Mucosa of descending colon (tissue), 3 donors: ENCODE data around the gene GLRX. TPM values are rescaled to one million over a fixed set of nuclear protein-coding genes. Genes with fewer than 3 reads are reported as not detected.
"Not testable (repeated sequence)": the region's sequence is repeated elsewhere in the genome, so short reads cannot be mapped to it uniquely, and the experiment has no call there.

ENCODE experiments used
- ATAC-seq: fragments of 200-7000 bp; cut with Tn5 transposase; one replicate; pipeline ENCODE4 v1.9.1; 2020; ENCODE audit warnings: mild to moderate bottlenecking, moderate library complexity
- DNase-seq, 3 donors: peaks; one replicate each; pipeline ENCODE4 v3.0.0-alpha.2; 2020
- H3K36me3 ChIP-seq: fragments of 200-600 bp; one replicate; pipeline ENCODE4 v1.8.0; 2021; ENCODE audit warnings: low read depth, mild to moderate bottlenecking
- H3K4me1 ChIP-seq: fragments of 200-600 bp; one replicate; pipeline ENCODE4 v1.8.0; 2021; ENCODE audit warnings: low read depth, mild to moderate bottlenecking
- H3K4me3 ChIP-seq: fragments of 200-600 bp; one replicate; pipeline ENCODE4 v1.8.0; 2021; ENCODE audit warnings: mild to moderate bottlenecking
- H3K9me3 ChIP-seq: fragments of 200-600 bp; one replicate; pipeline ENCODE4 v1.8.0; 2021; ENCODE audit warnings: mild to moderate bottlenecking
- CTCF ChIP-seq: fragments of 200-600 bp; IDR thresholded peaks from one replicate; pipeline ENCODE4 v1.8.0; 2022; ENCODE audit warnings: antibody characterized with exemption, mild to moderate bottlenecking
- intact Hi-C, 2 donors: fragments of 100-400 bp; cut with DNase I in 1 of 2; cut with micrococcal nuclease in 1 of 2; formaldehyde crosslinking; loops; one replicate each; pipeline versions ENCODE4 v1.11.0 to v1.11.1; 2022; cut with DNase I, micrococcal nuclease
- total RNA-seq, 3 donors: library from RNA; stranded (reverse); fragmentation: NEBNext Ultra II Directional in 2 of 3; extraction: Animal tissue kit (Norgen Biotek cat#: 25700) in 2 of 3; gene quantifications; one replicate each; pipeline versions ENCODE4 v1.2.1 to v1.2.4, GENCODE V29; 2021 to 2023
- donor health status: DM: no; HTN: no; CAD: no; lungs with moderate emphysema.
- donor health status: DM: no; HTN: no; CAD: no.
- donor health status: DM: no; HTN: yes; CAD: no.

GLRX gene
- total RNA-seq, 3 donors from 2014 or later: 40.6 to 90.5 (median 65.5) TPM

DNA sequence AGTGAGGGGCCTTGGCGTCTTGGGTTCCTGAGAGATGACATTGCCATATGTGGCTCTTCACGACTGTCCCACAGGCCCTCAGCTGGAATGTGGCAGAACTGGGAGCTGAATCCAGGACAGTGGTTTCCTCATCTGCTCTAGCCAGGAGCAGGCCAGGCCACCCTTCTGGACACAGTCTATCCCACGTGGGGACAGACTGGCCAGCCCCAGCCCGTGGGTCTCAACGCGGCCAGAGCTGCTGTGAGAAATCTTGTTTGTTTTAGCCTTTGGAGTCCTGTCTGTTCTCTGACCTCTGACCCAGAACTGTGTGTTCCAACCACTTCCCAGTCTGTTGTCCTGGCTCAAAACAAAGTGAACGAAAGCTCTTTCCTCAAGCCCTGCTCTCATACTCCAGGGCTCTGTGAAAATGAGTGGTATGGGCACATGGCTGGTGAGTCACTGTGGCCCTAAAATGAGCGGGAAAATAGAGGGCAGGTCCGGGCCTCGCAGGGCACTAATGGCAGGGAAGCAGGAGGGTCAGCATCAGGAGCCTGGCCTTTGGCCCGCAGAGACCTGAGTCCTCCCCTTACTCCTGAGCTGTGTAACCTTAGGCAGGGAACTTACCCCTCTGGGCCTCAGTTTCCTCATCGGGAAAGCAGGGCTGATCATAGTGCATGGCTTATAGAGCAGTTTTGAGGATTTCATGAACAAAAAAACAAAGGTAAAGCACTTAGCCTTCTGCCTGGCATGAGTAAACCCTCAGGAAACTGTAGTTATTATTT lies 34.8 kb upstream of the GLRX start:
- H3K36me3 ChIP-seq: no peaks in the 10 kb centered on the region
- H3K4me3 ChIP-seq: no peak overlapping the region
- ATAC-seq: peak; percentile 49
- DNase-seq: peak in 1 of 3 donors; percentile 70
- no peaks in the 10 kb centered on the region for H3K4me1 ChIP-seq
- intact Hi-C loops: loop anchor here in 1 of 2 donors (5.0 kb wide), 1 partner anchor 480 kb away; no protein-coding TSS in a partner anchor
- no peak for TF ChIP-seq CTCF
- H3K9me3 ChIP-seq: no peaks in the 10 kb centered on the region

DNA sequence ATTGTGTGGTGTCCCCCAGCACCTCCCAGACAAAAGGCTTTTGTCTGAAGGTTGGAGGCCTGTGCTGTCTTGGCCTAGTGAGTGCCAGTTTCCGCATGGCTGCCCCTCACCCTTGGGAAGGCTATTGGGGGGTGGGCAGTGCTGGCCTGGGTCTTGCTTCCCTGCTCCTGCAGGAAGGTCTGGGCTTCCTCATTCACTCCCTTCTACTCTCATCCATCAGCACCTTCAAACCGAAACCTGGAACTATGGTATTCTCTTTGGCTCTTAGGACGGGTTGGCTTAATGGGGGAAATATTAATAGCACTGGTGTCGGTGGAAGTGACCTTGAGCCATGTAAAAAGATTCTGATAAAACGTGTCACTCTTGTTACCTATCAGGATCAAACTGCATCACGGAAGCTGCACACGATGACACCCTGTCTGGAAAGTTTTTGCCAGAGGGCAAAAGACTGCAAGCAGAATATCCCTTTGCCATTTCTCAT lies 34.0 kb upstream of the GLRX start:
- no peaks in the 10 kb centered on the region for H3K4me1 ChIP-seq
- no peak for TF ChIP-seq CTCF
- H3K4me3 ChIP-seq: no peak overlapping the region
- no peak for ATAC-seq
- no peak for DNase-seq
- H3K9me3 ChIP-seq: no peaks in the 10 kb centered on the region
- H3K36me3 ChIP-seq: no peaks in the 10 kb centered on the region
- intact Hi-C loops: loop anchor here in 1 of 2 donors (5.0 kb wide), 1 partner anchor 481 kb away; no protein-coding TSS in a partner anchor

- TF ChIP-seq CTCF: no peak
- H3K9me3 ChIP-seq: no peaks in the 10 kb centered on the region
- ATAC-seq (no peak), DNase-seq (no peak)
- no peaks in the 10 kb centered on the region for H3K4me1 ChIP-seq
- intact Hi-C loops: no loop called here
- H3K36me3 ChIP-seq: no peaks in the 10 kb centered on the region
- no peak overlapping the region for H3K4me3 ChIP-seq
These were observed 31.0 kb upstream of the GLRX start for GRCh38 chr5:95853490-95853889.

- TF ChIP-seq CTCF: no peak
- intact Hi-C loops: no loop called here
- ATAC-seq: no peak
These were observed 30.0 kb upstream of the GLRX start for GRCh38 chr5:95852567-95852966.

GRCh38 chr5:95851141-95851540 lies 28.6 kb upstream of the GLRX start:
- H3K9me3 ChIP-seq, DNase-seq, ATAC-seq, H3K4me3 ChIP-seq, H3K36me3 ChIP-seq, H3K4me1 ChIP-seq, intact Hi-C loops: not testable (repeated sequence)

More at GRCh38 chr5:95852567-95852966, 30.0 kb upstream of the GLRX start:
- Histone ChIP-seq H3K4me3 (no peak overlapping the region), H3K4me1 (no peaks in the 10 kb centered on the region), H3K36me3 (no peaks in the 10 kb centered on the region), H3K9me3 (no peaks in the 10 kb centered on the region)
- no peak for DNase-seq

- H3K4me3 ChIP-seq: no peak overlapping the region
- H3K4me1 ChIP-seq: no peaks in the 10 kb centered on the region
- ATAC-seq (no peak), DNase-seq (no peak)
- TF ChIP-seq CTCF: no peak
- H3K9me3 ChIP-seq: no peaks in the 10 kb centered on the region
- intact Hi-C loops: no loop called here
- H3K36me3 ChIP-seq: no peaks in the 10 kb centered on the region
These were observed 27.9 kb upstream of the GLRX start for GRCh38 chr5:95850391-95850894.
